ENCODE results near the gene CLDN24.

DNA sequence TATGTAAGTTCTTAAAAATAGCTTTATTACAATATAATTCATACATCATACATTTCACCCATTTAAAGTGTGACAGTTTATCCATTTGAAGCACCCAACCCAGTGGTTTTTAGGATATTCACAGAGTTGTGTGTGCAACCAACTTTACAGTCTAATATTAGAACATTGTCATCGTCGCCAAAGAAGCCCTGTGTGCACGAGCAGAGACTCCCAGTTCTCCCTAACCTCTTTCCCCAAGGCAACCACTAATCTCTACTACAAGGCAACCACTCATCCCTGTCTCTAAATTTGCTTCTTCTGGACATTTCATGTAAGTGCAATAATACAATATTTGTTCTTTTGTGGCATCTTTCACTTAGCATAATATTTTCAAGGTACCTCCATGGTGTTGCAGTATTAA is 49.8 kb downstream of the CLDN24 start:
- no peak for TF ChIP-seq POLR2AphosphoS5 (IDR thresholded peaks at IDR 0.05)
- TF ChIP-seq, protein P1, sequence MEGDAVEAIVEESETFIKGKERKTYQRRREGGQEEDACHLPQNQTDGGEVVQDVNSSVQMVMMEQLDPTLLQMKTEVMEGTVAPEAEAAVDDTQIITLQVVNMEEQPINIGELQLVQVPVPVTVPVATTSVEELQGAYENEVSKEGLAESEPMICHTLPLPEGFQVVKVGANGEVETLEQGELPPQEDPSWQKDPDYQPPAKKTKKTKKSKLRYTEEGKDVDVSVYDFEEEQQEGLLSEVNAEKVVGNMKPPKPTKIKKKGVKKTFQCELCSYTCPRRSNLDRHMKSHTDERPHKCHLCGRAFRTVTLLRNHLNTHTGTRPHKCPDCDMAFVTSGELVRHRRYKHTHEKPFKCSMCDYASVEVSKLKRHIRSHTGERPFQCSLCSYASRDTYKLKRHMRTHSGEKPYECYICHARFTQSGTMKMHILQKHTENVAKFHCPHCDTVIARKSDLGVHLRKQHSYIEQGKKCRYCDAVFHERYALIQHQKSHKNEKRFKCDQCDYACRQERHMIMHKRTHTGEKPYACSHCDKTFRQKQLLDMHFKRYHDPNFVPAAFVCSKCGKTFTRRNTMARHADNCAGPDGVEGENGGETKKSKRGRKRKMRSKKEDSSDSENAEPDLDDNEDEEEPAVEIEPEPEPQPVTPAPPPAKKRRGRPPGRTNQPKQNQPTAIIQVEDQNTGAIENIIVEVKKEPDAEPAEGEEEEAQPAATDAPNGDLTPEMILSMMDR (IDR thresholded peaks at IDR 0.05): no peak
- no peak for TF ChIP-seq EP300 (IDR thresholded peaks at IDR 0.05)
